Duodenal mucosa (tissue), 2 donors: ENCODE data around the gene ERRFI1.

Experiments
- H3K27ac ChIP-seq: one replicate; pipeline ENCODE4 v1.7.0; 2013; ENCODE audit warnings: low read depth, low read length
- H3K27me3 ChIP-seq, 2 donors: one replicate each; pipeline ENCODE4 v1.7.0; 2013; ENCODE audit warnings: low read length in 2 of 2, control low read depth in 1 of 2; ENCODE audit not compliant: insufficient read depth in 2 of 2, control insufficient read depth in 1 of 2
- H3K36me3 ChIP-seq, 2 donors: one replicate each; pipeline ENCODE4 v1.7.0; 2013; ENCODE audit warnings: low read length in 2 of 2, control low read depth in 1 of 2; ENCODE audit not compliant: insufficient read depth in 2 of 2, control insufficient read depth in 1 of 2
- H3K4me1 ChIP-seq, 2 donors: one replicate each; pipeline ENCODE4 v1.7.0; 2013; ENCODE audit warnings: low read length in 2 of 2, control low read depth in 1 of 2; ENCODE audit not compliant: insufficient read depth in 2 of 2, control insufficient read depth in 1 of 2
- H3K4me3 ChIP-seq, 2 donors: one replicate each; pipeline ENCODE4 v1.7.0; 2013; ENCODE audit warnings: low read length in 2 of 2, low read depth in 1 of 2
- H3K9ac ChIP-seq, 2 donors: one replicate each; pipeline ENCODE4 v1.7.0; 2013; ENCODE audit warnings: low read length in 2 of 2, low read depth in 1 of 2
- H3K9me3 ChIP-seq, 2 donors: one replicate each; pipeline ENCODE4 v1.7.0; 2013; ENCODE audit warnings: low read length in 2 of 2, control low read depth in 1 of 2; ENCODE audit not compliant: control insufficient read depth in 1 of 2

ERRFI1 gene

DNA sequence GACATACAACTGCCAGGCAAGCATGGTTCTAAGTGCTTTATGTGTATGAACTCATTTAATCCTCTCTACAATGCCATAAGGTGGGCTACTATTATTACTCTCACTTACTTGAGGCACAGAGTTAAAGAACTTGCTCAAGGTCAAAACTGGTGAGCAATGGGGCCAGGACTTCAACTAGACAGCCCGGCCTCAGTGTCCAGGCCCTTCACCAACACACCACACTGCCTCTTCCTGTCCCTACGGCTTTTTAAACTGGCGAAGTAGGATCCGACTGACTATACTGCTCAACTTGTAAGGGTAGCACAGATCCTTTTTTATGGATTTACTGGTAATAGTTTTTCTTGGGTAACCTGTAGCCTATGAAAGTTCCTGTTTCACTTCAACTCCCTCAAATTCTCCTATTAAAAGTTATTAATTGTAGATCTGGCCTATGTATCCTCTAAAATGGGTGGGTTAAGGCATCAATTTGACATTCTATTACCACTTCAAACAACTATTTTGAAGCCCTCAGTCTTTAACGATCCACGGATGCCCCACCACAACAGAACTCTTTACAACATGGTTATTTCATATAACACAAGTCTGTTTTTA is 4.3 kb downstream of the ERRFI1 start:
- Histone ChIP-seq H3K9ac (no peak overlapping the region), H3K4me3 (no peak overlapping the region), H3K4me1 (peaks cover 18 to 35% of the 10 kb centered on the region in 2 donors), H3K9me3 (no peaks in the 10 kb centered on the region), H3K36me3 (no peaks in the 10 kb centered on the region), H3K27me3 (peaks cover 0 to 3% of the 10 kb centered on the region in 2 donors), H3K27ac (no peak overlapping the region)

- Histone ChIP-seq H3K27ac (no peak overlapping the region), H3K9ac (no peak overlapping the region), H3K36me3 (no peaks in the 10 kb centered on the region), H3K4me1 (peaks cover 13 to 46% of the 10 kb centered on the region in 2 donors), H3K4me3 (no peak overlapping the region), H3K9me3 (no peaks in the 10 kb centered on the region), H3K27me3 (no peaks in the 10 kb centered on the region)
Measured at GRCh38 chr1:8020032-8020431, 6.1 kb downstream of the ERRFI1 start.

DNA sequence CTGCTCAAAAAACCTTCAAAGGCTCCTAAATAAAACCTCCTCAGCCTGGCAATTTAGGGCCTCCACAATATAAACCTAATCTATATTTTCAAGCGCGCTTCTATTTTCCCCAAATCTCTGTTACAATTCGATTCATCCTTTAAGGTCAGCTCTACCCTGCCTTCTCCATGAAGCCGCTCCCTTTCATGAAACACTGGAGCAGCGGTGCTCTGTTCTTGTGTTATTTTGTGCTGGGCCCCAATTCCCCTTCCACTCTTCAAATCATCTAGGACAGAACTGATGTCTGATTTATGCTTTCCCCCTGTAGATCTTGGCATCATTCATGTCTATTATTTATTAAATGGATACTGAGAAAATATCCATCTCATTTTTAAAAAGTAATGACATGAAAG is 6.9 kb downstream of the ERRFI1 start:
- Histone ChIP-seq H3K4me1 (peaks cover 5 to 48% of the 10 kb centered on the region in 2 donors), H3K9me3 (no peaks in the 10 kb centered on the region), H3K36me3 (peaks cover 3 to 6% of the 10 kb centered on the region in 2 donors), H3K27ac (no peak overlapping the region), H3K4me3 (no peak overlapping the region), H3K9ac (no peak overlapping the region), H3K27me3 (no peaks in the 10 kb centered on the region)

GRCh38 chr1:8018492-8019228 is 7.4 kb downstream of the ERRFI1 start:
- no peak overlapping the region for H3K9ac ChIP-seq
- H3K36me3 ChIP-seq = peaks cover 9 to 11% of the 10 kb centered on the region in 2 donors
- H3K4me3 ChIP-seq = no peak overlapping the region
- H3K27me3 ChIP-seq = no peaks in the 10 kb centered on the region
- peaks cover 5 to 48% of the 10 kb centered on the region in 2 donors for H3K4me1 ChIP-seq
- H3K27ac ChIP-seq = no peak overlapping the region
- no peaks in the 10 kb centered on the region for H3K9me3 ChIP-seq

DNA sequence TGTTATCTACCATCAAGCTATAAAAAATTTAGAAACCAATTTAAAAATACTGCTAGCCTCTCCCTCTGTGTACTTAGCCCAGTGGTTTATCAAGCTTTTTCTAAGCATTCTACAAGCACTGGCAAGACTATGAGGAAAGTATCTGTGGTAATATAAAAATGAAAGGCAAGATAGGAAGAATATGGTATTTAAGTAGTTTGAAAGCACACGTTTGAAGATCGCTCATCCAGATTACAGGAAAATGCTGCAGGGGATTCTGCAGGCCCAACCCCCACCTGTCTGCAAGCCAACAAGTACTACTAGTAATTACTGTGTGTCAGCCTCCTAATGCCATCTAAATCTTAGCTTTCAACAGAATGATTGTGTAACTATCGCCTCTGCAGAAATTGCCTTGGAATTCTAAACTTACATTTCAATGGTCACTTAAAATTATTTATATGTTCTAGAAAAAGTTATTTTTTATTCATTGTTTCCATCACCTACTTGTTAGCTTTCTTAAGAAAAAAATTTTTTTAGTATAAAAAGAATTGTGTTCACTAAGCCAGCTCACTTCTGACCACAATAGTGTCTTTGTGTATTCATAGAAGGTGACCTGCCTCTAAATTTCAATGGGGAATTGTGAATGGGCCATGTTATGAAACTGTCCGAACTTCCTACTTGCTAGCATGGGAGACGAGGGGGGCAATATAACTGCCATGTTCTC is 8.5 kb downstream of the ERRFI1 start:
- Histone ChIP-seq H3K4me1 (peaks cover 5 to 44% of the 10 kb centered on the region in 2 donors), H3K9ac (no peak overlapping the region), H3K4me3 (no peak overlapping the region), H3K9me3 (no peaks in the 10 kb centered on the region), H3K36me3 (peaks cover 17 to 19% of the 10 kb centered on the region in 2 donors), H3K27ac (no peak overlapping the region), H3K27me3 (no peaks in the 10 kb centered on the region)

GRCh38 chr1:8016895-8017241 is 9.2 kb downstream of the ERRFI1 start:
- H3K9ac ChIP-seq = no peak overlapping the region
- H3K27me3 ChIP-seq = no peaks in the 10 kb centered on the region
- peaks cover 17 to 27% of the 10 kb centered on the region in 2 donors for H3K36me3 ChIP-seq
- H3K4me3 ChIP-seq = no peak overlapping the region
- H3K9me3 ChIP-seq = no peaks in the 10 kb centered on the region
- no peak overlapping the region for H3K27ac ChIP-seq
- peaks cover 5 to 39% of the 10 kb centered on the region in 2 donors for H3K4me1 ChIP-seq

DNA sequence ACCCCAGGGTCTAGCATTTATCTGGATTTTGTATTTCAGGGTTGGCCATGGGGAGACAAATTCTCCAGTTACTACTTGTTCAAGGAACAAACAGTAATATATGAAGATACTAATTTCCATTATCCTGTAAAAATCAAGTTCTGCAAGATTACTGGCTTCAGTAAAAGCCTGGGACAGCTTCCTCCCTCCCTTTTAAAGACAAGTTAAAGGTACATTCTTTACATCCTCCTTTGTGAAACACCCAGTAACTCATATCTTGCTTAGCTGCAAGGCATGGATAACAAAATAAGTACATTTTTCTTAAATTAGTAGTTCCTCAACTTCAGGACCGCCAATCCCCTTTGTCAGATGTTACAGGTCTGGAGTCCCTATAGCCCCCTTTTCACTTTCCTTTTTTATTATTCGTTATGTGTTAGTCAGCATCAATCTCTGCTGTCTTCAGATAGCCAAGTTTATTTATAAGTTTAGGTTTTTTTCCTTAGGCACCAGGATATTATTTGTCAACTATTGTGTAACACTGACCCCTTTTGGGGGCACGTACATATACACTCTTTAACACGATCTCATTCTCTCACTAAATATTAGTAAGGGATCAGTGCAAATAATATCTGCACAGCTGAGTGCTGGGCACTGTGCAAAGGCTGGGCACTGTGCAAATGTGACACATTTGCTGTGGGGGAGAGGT is 9.8 kb downstream of the ERRFI1 start:
- H3K9ac ChIP-seq = no peak overlapping the region
- H3K36me3 ChIP-seq = peaks cover 17 to 31% of the 10 kb centered on the region in 2 donors
- no peaks in the 10 kb centered on the region for H3K9me3 ChIP-seq
- H3K27me3 ChIP-seq = no peaks in the 10 kb centered on the region
- peaks cover 5 to 35% of the 10 kb centered on the region in 2 donors for H3K4me1 ChIP-seq
- H3K4me3 ChIP-seq = no peak overlapping the region
- H3K27ac ChIP-seq = no peak overlapping the region

DNA sequence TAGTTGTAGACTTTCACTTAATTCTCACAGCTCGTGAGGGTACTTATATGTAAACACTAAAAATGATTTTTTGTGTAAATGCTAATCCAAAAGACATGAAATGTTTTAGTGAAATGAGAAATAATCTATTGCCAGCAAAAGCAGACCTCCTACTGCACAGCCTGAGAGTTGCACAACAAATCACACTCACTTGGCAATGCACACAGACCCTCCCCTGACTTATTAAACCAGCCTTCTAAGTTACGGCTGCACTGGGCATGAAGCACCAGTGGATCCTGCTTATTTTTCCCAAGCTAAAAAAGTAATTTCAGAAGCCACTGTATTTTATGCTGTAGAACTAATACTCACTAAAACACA is 10.3 kb downstream of the ERRFI1 start:
- H3K27me3 ChIP-seq = no peaks in the 10 kb centered on the region
- H3K36me3 ChIP-seq = peaks cover 21 to 37% of the 10 kb centered on the region in 2 donors
- H3K4me3 ChIP-seq = no peak overlapping the region
- no peak overlapping the region for H3K9ac ChIP-seq
- H3K4me1 ChIP-seq = peaks cover 5 to 35% of the 10 kb centered on the region in 2 donors
- H3K9me3 ChIP-seq = no peaks in the 10 kb centered on the region
- no peak overlapping the region for H3K27ac ChIP-seq

- H3K4me3 ChIP-seq = no peak overlapping the region
- H3K36me3 ChIP-seq = peaks cover 26 to 37% of the 10 kb centered on the region in 2 donors
- H3K4me1 ChIP-seq = peaks cover 4 to 35% of the 10 kb centered on the region in 2 donors
- no peaks in the 10 kb centered on the region for H3K9me3 ChIP-seq
- no peaks in the 10 kb centered on the region for H3K27me3 ChIP-seq
- H3K27ac ChIP-seq = no peak overlapping the region
- peak overlapping the region in 1 of 2 donors; percentile 2 for H3K9ac ChIP-seq
Measured at GRCh38 chr1:8015036-8015808, 10.9 kb downstream of the ERRFI1 start.
